SU-DHL-6 (cell line): ENCODE data around the gene STARD3.

Experiments
- H2AFZ ChIP-seq: fragments of 200-600 bp; sonication (generic); 2 replicates; pipeline ENCODE4 v1.6.1; 2014; ENCODE audit warnings: low read depth, mild to moderate bottlenecking, moderate library complexity, mixed read lengths, antibody characterized with exemption, low read length; ENCODE audit not compliant: severe bottlenecking
- H3F3A ChIP-seq: fragments of 200-600 bp; shearing (Covaris generic); 2 replicates; pipeline ENCODE4 v1.6.0; 2016; ENCODE audit warnings: antibody characterized with exemption, mild to moderate bottlenecking; ENCODE audit not compliant: insufficient read depth
- H3K27ac ChIP-seq: fragments of 200-600 bp; sonication (generic); 2 replicates; pipeline ENCODE4 v1.5.1; 2016; ENCODE audit warnings: low read depth, mild to moderate bottlenecking, low read length, moderate library complexity, mixed read lengths
- H3K27me3 ChIP-seq: fragments of 200-600 bp; sonication (generic), shearing (Covaris generic); 2 replicates; pipeline ENCODE4 v1.6.0; 2014; ENCODE audit warnings: mild to moderate bottlenecking, low read length
- H3K36me3 ChIP-seq: fragments of 200-600 bp; sonication (generic); 2 replicates; pipeline ENCODE4 v1.6.1; 2014; ENCODE audit warnings: mild to moderate bottlenecking, low read length, mixed read lengths
- H3K4me2 ChIP-seq: fragments of 300-600, 200-600 bp; shearing (Covaris generic), sonication (generic); 2 replicates; pipeline ENCODE4 v1.6.0; 2014; ENCODE audit warnings: low read length, low read depth, mild to moderate bottlenecking; ENCODE audit not compliant: poor library complexity, severe bottlenecking
- H3K4me3 ChIP-seq: fragments of 200-600 bp; sonication (generic); 2 replicates; pipeline ENCODE4 v1.5.1; 2014; ENCODE audit warnings: antibody characterized with exemption, low read length, mild to moderate bottlenecking, mixed read lengths; ENCODE audit not compliant: insufficient read depth, poor library complexity, severe bottlenecking
- H3K79me2 ChIP-seq: fragments of 200-600 bp; sonication (generic); 2 replicates; pipeline ENCODE4 v1.6.1; 2014; ENCODE audit warnings: mild to moderate bottlenecking, low read length, moderate library complexity; ENCODE audit not compliant: insufficient read depth
- H3K9ac ChIP-seq: fragments of 200-600 bp; sonication (generic); 2 replicates; pipeline ENCODE4 v1.7.0; 2014; ENCODE audit warnings: mild to moderate bottlenecking, low read length
- H3K9me2 ChIP-seq: fragments of 200-600 bp; sonication (generic); replicated peaks from 2 replicates; pipeline ENCODE4 v1.6.1; 2014; ENCODE audit warnings: low read length; ENCODE audit not compliant: insufficient read depth
- H3K9me3 ChIP-seq: fragments of 200-600 bp; sonication (generic); 2 replicates; pipeline ENCODE4 v1.6.1; 2014; ENCODE audit warnings: low read length, mixed read lengths; ENCODE audit not compliant: insufficient read depth
- H4K20me1 ChIP-seq: fragments of 200-600 bp; sonication (generic); 2 replicates; pipeline ENCODE4 v1.6.1; 2014; ENCODE audit warnings: low read depth, mild to moderate bottlenecking, antibody characterized with exemption, low read length, moderate library complexity, mixed read lengths
- CTCF ChIP-seq: fragments of 200-600 bp; sonication (generic); IDR thresholded peaks from one replicate; pipeline ENCODE4 v1.5.1; 2017; ENCODE audit warnings: antibody characterized with exemption, mild to moderate bottlenecking, low read length, moderate library complexity; ENCODE audit not compliant: insufficient read depth, poor library complexity, severe bottlenecking
- EZH2phosphoT487 ChIP-seq: fragments of 200-600 bp; sonication (generic), shearing (Covaris generic); conservative IDR thresholded peaks from 2 replicates; pipeline ENCODE4 v1.6.1; 2018; ENCODE audit warnings: mild to moderate bottlenecking, antibody characterized with exemption, low read length, moderate library complexity, mixed read lengths

The STARD3 gene

GRCh38 chr17:39711851-39712250 lies 74.9 kb downstream of the STARD3 start:
- no peaks in the 10 kb centered on the region for H3K36me3 ChIP-seq
- no peaks in the 10 kb centered on the region for H3F3A ChIP-seq
- no peaks in the 10 kb centered on the region for H3K9me2 ChIP-seq

More at GRCh38 chr17:39711851-39712250, 74.9 kb downstream of the STARD3 start:
- Histone ChIP-seq H2AFZ (no peak overlapping the region), H3K4me3 (no peak overlapping the region), H3K27ac (no peak overlapping the region), H3K9me3 (no peaks in the 10 kb centered on the region), H3K9ac (no peak overlapping the region), H3K79me2 (no peaks in the 10 kb centered on the region), H4K20me1 (no peaks in the 10 kb centered on the region), H3K4me2 (no peak overlapping the region), H3K27me3 (no peaks in the 10 kb centered on the region)
- no peak for TF ChIP-seq EZH2phosphoT487
- no peak for TF ChIP-seq CTCF
